Measurements from ENCODE around the gene NCOA7.

The NCOA7 gene

GRCh38 chr6:125974214-125974866 is 183.6 kb downstream of the NCOA7 start:
- DNase-seq (ENCODE audit: low spot score) = peak; percentile 24

GRCh38 chr6:125979101-125979500 is 188.3 kb downstream of the NCOA7 start:
- no peak for DNase-seq (ENCODE audit: low spot score)
